Measurements from ENCODE around the gene MRPS15.
"Not testable (repeated sequence)": the region's sequence is repeated elsewhere in the genome, so short reads cannot be mapped to it uniquely, and the experiment has no call there.

The MRPS15 gene

GRCh38 chr1:36482724-36483388 lies 18.7 kb upstream of the MRPS15 start, which contains the start of gene CSF3R:
CSF3R (minus strand) TSS chr1:36482913; CDS start chr1:36479496, 3,417 bp downstream.
- DNase-seq (ENCODE audit: low read depth): no peak

- no peak for DNase-seq (ENCODE audit: low read depth)
These were observed 17.9 kb upstream of the MRPS15 start for GRCh38 chr1:36481771-36482723.

GRCh38 chr1:36481091-36481490 lies 16.9 kb upstream of the MRPS15 start:
- DNase-seq (ENCODE audit: low read depth): no peak

- no peak for DNase-seq (ENCODE audit: low read depth)
These were observed 16.0 kb upstream of the MRPS15 start for GRCh38 chr1:36480161-36480560.

GRCh38 chr1:36479505-36480051 lies 15.4 kb upstream of the MRPS15 start:
- no peak for DNase-seq (ENCODE audit: low read depth)

GRCh38 chr1:36477615-36478014 lies 13.4 kb upstream of the MRPS15 start:
- not testable (repeated sequence) for DNase-seq (ENCODE audit: low read depth)

GRCh38 chr1:36476945-36477344 lies 12.8 kb upstream of the MRPS15 start:
- DNase-seq (ENCODE audit: low read depth): no peak

- DNase-seq (ENCODE audit: low read depth): no peak
These were observed 11.9 kb upstream of the MRPS15 start for GRCh38 chr1:36475910-36476604.

- no peak for DNase-seq (ENCODE audit: low read depth)
These were observed 11.2 kb upstream of the MRPS15 start for GRCh38 chr1:36475341-36475740.

- no peak for DNase-seq (ENCODE audit: low read depth)
These were observed 8.5 kb upstream of the MRPS15 start for GRCh38 chr1:36472656-36473055.

GRCh38 chr1:36471830-36472641 lies 7.9 kb upstream of the MRPS15 start:
- no peak for DNase-seq (ENCODE audit: low read depth)

GRCh38 chr1:36469163-36469562 lies 5.0 kb upstream of the MRPS15 start:
- no peak for DNase-seq (ENCODE audit: low read depth)

GRCh38 chr1:36467700-36468455 lies 3.7 kb upstream of the MRPS15 start:
- DNase-seq (ENCODE audit: low read depth): no peak

GRCh38 chr1:36467027-36467410 lies 2.8 kb upstream of the MRPS15 start:
- DNase-seq (ENCODE audit: low read depth): no peak

GRCh38 chr1:36466370-36467026 lies 2.3 kb upstream of the MRPS15 start:
- DNase-seq (ENCODE audit: low read depth): no peak

GRCh38 chr1:36465731-36466369 lies 1.7 kb upstream of the MRPS15 start:
- no peak for DNase-seq (ENCODE audit: low read depth)

- DNase-seq (ENCODE audit: low read depth): no peak
These were observed 615 bp upstream of the MRPS15 start for GRCh38 chr1:36464605-36465393.

GRCh38 chr1:36463463-36463802 lies 751 bp downstream of the MRPS15 start:
- DNase-seq (ENCODE audit: low read depth): no peak

GRCh38 chr1:36458910-36459309 lies 5.3 kb downstream of the MRPS15 start:
- DNase-seq (ENCODE audit: low read depth): no peak

Data from non-pigmented ciliary epithelial cell (primary cell).